K562 (cell line): ENCODE measurements around the gene NIPAL3. TPM values are rescaled to one million over a fixed set of nuclear protein-coding genes. Genes with fewer than 3 reads are reported as not detected.

Experiments
- CBX2 ChIP-seq: fragments of 200-600 bp; sonication (generic); IDR thresholded peaks from one replicate; pipeline ENCODE4 v1.6.1; 2012; ENCODE audit warnings: mild to moderate bottlenecking, low read length, inconsistent platforms; ENCODE audit not compliant: insufficient read depth, poor library complexity, severe bottlenecking
- CXXC5 ChIP-seq: fragments of 250-450 bp; sonication (Bioruptor Pico); IDR thresholded peaks from 2 replicates; pipeline ENCODE4 v1.8.0; 2022; ENCODE audit warnings: inconsistent platforms, mild to moderate bottlenecking, moderate library complexity
- HMG20A ChIP-seq: fragments of 450-650 bp; formaldehyde crosslinking; conservative IDR thresholded peaks from 2 replicates; pipeline ENCODE4 v1.4.0; 2020; ENCODE audit warnings: mild to moderate bottlenecking, mixed read lengths
- HSF4 ChIP-seq: fragments of 250-450 bp; sonication (Bioruptor Pico); IDR thresholded peaks from 2 replicates; pipeline ENCODE4 v2.1.2; 2022; ENCODE audit warnings: mild to moderate bottlenecking, moderate library complexity, borderline replicate concordance
- KAT7 ChIP-seq: sonication (generic); formaldehyde crosslinking; IDR thresholded peaks from 2 replicates; pipeline ENCODE4 v1.8.0; 2022; ENCODE audit warnings: missing genetic modification reagents, mild to moderate bottlenecking, borderline replicate concordance
- KLF13 ChIP-seq: fragments of 450-650 bp; IDR thresholded peaks from 2 replicates; pipeline ENCODE4 v1.6.1; 2016; ENCODE audit warnings: missing genetic modification characterization, low read depth, mild to moderate bottlenecking, missing compliant biosample characterization, moderate library complexity, borderline replicate concordance
- NELFE ChIP-seq: IDR thresholded peaks from 2 replicates; pipeline ENCODE4 v1.6.1; 2011; ENCODE audit warnings: mild to moderate bottlenecking; ENCODE audit not compliant: insufficient read depth, insufficient read length
- POLR2G ChIP-seq: fragments of 200-400 bp; formaldehyde crosslinking; IDR thresholded peaks from 2 replicates; pipeline ENCODE4 v1.6.1; 2017; ENCODE audit warnings: low read depth, mild to moderate bottlenecking, antibody characterized with exemption, low read length, moderate library complexity
- SP2 ChIP-seq: IDR thresholded peaks from 2 replicates; pipeline ENCODE4 v1.6.1; 2011; ENCODE audit warnings: mild to moderate bottlenecking, low read depth, low read length, moderate library complexity; ENCODE audit not compliant: poor library complexity, severe bottlenecking; ENCODE audit errors: extremely low read depth
- polyA plus RNA-seq, 8 experiments: library from polyadenylated mRNA; depleted of rRNA in 4 of 8; stranded (reverse) in 5 of 8; unstranded in 3 of 8; fragments of >200 nt; fragmentation: Nextera tagmentation in 2 of 8; fragmentation: Illumina TruSeq in 1 of 8; extraction: Ambion mirVana in 2 of 8; extraction: Trizol in 1 of 8; gene quantifications; 2 replicates each; pipeline versions ENCODE4 v1.2.1 to v1.2.3, GENCODE V29; 2011 to 2014; ENCODE audit warnings: inconsistent platforms in 1 of 8, missing spikeins in 1 of 8
- total RNA-seq, 7 experiments: library from RNA; depleted of rRNA in 6 of 7; stranded (reverse); fragments of >200 nt in 6 of 7; fragmentation: Illumina TruSeq in 2 of 7; extraction: Trizol in 2 of 7; gene quantifications; 2 replicates each; pipeline versions ENCODE4 v1.2.1 to v1.2.3, GENCODE V29; 2011 to 2021; ENCODE audit warnings: low replicate concordance in 1 of 7
- TF ChIP-seq, protein P1 (sequence below): fragments of 450-650 bp; IDR thresholded peaks from 2 replicates; pipeline ENCODE4 v1.6.1; 2016; ENCODE audit warnings: mild to moderate bottlenecking, moderate library complexity
- TF ChIP-seq, protein P2 (sequence below): fragments of 200-800 bp; sonication (Bioruptor generic); IDR thresholded peaks from 2 replicates; pipeline ENCODE4 v1.6.1; 2017; ENCODE audit warnings: missing genetic modification characterization, missing compliant biosample characterization

The NIPAL3 gene
- total and polyA plus RNA-seq, 9 of the 15 experiments (the other 6 are each of a cell fraction or from before 2014, with no cell fraction given) = 10.5 to 26.3 (median 16.0) TPM

DNA sequence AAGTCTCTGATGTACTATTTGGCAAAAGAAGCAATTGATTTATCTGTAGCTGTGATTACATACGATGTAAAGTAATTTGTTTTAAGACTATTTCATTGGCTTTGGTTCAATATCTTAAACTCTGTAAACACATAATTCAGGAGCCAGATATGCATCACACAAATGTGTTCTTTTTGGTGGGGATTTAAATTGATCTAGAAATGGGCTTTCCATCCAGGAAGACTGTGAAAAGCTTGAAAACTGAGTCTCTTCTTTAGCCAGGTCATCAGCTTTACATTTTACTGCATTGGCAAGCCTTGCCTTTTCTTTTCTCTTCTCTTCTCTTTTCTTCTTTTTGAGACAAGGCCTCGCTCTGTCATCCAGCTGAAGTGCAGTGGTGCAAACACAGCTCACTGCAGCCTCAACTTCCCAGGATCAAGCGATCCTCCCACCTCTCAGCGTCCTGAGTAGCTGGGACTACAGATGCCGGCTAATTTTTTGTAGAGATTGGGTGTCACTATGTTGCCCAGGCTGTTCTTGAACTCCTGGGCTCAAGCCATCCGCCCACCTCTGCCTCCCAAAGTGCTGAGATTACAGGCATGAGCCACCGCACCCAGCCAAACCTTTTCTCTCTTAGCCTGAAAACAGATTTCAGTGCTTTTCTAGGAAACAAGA, 88.4 kb downstream of the NIPAL3 start (continued):
- TF ChIP-seq, protein P1, sequence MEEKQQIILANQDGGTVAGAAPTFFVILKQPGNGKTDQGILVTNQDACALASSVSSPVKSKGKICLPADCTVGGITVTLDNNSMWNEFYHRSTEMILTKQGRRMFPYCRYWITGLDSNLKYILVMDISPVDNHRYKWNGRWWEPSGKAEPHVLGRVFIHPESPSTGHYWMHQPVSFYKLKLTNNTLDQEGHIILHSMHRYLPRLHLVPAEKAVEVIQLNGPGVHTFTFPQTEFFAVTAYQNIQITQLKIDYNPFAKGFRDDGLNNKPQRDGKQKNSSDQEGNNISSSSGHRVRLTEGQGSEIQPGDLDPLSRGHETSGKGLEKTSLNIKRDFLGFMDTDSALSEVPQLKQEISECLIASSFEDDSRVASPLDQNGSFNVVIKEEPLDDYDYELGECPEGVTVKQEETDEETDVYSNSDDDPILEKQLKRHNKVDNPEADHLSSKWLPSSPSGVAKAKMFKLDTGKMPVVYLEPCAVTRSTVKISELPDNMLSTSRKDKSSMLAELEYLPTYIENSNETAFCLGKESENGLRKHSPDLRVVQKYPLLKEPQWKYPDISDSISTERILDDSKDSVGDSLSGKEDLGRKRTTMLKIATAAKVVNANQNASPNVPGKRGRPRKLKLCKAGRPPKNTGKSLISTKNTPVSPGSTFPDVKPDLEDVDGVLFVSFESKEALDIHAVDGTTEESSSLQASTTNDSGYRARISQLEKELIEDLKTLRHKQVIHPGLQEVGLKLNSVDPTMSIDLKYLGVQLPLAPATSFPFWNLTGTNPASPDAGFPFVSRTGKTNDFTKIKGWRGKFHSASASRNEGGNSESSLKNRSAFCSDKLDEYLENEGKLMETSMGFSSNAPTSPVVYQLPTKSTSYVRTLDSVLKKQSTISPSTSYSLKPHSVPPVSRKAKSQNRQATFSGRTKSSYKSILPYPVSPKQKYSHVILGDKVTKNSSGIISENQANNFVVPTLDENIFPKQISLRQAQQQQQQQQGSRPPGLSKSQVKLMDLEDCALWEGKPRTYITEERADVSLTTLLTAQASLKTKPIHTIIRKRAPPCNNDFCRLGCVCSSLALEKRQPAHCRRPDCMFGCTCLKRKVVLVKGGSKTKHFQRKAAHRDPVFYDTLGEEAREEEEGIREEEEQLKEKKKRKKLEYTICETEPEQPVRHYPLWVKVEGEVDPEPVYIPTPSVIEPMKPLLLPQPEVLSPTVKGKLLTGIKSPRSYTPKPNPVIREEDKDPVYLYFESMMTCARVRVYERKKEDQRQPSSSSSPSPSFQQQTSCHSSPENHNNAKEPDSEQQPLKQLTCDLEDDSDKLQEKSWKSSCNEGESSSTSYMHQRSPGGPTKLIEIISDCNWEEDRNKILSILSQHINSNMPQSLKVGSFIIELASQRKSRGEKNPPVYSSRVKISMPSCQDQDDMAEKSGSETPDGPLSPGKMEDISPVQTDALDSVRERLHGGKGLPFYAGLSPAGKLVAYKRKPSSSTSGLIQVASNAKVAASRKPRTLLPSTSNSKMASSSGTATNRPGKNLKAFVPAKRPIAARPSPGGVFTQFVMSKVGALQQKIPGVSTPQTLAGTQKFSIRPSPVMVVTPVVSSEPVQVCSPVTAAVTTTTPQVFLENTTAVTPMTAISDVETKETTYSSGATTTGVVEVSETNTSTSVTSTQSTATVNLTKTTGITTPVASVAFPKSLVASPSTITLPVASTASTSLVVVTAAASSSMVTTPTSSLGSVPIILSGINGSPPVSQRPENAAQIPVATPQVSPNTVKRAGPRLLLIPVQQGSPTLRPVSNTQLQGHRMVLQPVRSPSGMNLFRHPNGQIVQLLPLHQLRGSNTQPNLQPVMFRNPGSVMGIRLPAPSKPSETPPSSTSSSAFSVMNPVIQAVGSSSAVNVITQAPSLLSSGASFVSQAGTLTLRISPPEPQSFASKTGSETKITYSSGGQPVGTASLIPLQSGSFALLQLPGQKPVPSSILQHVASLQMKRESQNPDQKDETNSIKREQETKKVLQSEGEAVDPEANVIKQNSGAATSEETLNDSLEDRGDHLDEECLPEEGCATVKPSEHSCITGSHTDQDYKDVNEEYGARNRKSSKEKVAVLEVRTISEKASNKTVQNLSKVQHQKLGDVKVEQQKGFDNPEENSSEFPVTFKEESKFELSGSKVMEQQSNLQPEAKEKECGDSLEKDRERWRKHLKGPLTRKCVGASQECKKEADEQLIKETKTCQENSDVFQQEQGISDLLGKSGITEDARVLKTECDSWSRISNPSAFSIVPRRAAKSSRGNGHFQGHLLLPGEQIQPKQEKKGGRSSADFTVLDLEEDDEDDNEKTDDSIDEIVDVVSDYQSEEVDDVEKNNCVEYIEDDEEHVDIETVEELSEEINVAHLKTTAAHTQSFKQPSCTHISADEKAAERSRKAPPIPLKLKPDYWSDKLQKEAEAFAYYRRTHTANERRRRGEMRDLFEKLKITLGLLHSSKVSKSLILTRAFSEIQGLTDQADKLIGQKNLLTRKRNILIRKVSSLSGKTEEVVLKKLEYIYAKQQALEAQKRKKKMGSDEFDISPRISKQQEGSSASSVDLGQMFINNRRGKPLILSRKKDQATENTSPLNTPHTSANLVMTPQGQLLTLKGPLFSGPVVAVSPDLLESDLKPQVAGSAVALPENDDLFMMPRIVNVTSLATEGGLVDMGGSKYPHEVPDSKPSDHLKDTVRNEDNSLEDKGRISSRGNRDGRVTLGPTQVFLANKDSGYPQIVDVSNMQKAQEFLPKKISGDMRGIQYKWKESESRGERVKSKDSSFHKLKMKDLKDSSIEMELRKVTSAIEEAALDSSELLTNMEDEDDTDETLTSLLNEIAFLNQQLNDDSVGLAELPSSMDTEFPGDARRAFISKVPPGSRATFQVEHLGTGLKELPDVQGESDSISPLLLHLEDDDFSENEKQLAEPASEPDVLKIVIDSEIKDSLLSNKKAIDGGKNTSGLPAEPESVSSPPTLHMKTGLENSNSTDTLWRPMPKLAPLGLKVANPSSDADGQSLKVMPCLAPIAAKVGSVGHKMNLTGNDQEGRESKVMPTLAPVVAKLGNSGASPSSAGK = no peak
- no peak for TF ChIP-seq KLF13 (tag)
- no peak for TF ChIP-seq NELFE
- no peak for TF ChIP-seq HMG20A
- TF ChIP-seq, protein P2, sequence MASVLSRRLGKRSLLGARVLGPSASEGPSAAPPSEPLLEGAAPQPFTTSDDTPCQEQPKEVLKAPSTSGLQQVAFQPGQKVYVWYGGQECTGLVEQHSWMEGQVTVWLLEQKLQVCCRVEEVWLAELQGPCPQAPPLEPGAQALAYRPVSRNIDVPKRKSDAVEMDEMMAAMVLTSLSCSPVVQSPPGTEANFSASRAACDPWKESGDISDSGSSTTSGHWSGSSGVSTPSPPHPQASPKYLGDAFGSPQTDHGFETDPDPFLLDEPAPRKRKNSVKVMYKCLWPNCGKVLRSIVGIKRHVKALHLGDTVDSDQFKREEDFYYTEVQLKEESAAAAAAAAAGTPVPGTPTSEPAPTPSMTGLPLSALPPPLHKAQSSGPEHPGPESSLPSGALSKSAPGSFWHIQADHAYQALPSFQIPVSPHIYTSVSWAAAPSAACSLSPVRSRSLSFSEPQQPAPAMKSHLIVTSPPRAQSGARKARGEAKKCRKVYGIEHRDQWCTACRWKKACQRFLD (CRISPR knock-in tag) = no peak
- TF ChIP-seq CXXC5 (CRISPR knock-in tag) = no peak
- no peak for TF ChIP-seq SP2
- TF ChIP-seq HSF4 (CRISPR knock-in tag) = no peak
- no peak for TF ChIP-seq KAT7 (CRISPR knock-in tag)
- TF ChIP-seq POLR2G = no peak
- peak; percentile 96 for TF ChIP-seq CBX2
